HG02759 (cell line): ENCODE data around the gene GPATCH2.
"Not testable (repeated sequence)": the region's sequence is repeated elsewhere in the genome, so short reads cannot be mapped to it uniquely, and the experiment has no call there.

Source experiments
- ATAC-seq: cut with Tn5 transposase; IDR thresholded peaks from one replicate; pipeline ENCODE4 v1.9.1; 2021; ENCODE audit warnings: mild to moderate bottlenecking, moderate library complexity; ENCODE audit not compliant: unreplicated experiment

GPATCH2 gene

DNA sequence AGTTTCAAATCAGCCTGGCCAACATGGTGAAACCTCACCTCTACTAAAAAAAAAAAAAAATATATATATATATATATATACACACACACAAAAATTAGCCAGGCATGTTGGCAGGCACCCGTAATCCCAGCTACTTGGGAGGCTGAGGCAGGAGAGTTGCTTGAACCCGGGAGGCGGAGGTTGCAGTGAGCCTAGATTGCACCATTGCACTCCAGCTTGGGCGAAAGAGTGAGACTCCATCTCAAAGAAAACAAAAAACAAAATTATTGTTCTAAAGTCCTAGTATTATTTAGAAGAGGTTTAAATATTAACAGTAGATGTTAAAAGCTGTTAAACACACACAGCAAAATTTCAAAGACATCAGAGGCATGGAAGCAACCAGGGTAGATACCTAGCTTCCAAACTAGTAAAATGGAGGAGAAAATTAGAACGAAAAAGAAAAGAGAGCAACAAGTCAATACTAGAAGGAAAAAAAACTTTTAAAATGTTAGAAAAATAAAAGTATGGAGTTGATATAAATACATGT lies 46.5 kb downstream of the GPATCH2 start:
- ATAC-seq = not testable (repeated sequence)

DNA sequence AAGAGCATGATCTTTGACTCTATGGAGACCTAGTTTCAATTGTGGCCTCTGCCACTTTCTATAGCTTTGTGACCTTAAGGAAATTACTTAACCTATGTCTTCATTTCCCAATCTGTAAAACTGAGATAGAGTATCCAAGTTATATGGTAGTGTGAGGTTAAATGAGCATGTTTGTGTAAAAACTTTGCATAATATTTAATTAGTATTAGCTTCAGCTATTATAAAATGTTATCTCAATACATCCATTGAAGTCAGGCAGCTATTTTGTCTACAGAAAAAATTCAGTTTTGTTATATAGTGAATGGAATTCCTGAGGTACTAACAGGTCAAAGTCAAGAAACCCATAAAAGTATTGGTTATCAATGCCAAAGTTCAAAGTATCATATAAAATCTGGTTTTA lies 53.6 kb downstream of the GPATCH2 start:
- ATAC-seq = no peak

DNA sequence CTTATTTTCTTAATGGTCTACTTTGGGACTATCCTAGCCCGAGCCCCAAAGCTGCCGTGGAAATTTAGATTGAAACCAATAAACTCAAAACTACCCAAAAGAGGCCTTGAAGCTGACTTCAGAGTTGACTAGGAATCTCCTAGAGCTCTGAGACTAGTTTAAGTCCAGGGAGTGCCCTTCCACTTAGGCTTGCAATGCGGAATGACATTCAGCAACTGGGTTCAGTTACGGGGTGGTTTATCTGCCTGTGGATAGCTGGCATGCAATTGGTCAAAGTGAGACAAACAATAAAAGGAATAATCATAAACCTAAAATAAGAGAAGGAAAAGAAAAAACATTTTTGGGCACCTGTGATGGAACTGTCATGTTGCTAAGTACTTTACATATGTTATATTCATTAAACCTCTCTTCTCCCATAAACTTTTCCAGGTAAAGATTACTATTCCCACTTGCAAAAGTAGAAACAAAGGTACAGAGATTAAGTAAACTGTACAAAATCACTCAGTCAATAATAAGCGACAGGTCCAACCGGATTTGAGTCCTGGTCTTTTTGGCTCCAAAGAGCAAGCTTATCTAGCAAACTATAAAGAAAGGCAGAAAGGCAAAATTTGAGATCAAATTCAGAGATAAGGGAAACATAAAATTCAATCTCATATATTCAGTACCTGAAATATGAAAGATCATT lies 56.5 kb downstream of the GPATCH2 start:
- no peak for ATAC-seq

DNA sequence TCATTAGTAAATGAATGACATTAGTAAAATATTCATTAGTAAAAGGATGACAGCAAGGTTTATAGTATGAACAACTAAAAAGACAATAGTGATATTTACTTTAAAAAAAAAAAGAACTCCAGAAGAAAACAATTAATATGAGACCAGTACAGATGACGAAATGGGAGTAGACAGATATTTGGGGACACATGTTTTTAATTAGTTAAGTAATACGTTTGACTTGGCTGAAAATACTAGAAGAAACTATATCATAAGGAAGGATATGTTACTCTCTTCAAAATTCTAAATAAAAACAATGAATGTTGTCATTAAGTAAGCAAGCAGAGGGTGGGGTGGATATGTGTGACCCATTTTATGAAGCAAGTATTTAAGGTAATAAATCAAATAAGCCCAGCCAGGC lies 61.9 kb downstream of the GPATCH2 start:
- no peak for ATAC-seq

DNA sequence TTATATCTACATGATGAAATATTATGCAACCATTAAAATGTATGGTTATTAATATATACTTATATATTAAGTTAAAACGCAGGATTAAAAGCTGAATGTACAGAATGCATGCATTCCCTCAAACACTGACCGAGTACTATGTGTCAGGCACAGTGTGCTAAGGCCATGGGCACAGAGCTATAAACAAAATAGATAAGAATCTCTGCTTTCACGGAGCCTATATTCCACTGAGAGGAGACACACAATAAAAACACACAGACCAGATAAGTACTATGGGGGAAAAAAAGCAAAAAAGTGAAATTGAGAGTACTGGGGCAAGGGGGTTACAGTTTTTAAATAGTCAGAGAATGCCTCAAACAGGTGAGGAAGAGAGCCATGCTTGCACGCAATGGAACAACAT lies 62.7 kb downstream of the GPATCH2 start:
- ATAC-seq = no peak

DNA sequence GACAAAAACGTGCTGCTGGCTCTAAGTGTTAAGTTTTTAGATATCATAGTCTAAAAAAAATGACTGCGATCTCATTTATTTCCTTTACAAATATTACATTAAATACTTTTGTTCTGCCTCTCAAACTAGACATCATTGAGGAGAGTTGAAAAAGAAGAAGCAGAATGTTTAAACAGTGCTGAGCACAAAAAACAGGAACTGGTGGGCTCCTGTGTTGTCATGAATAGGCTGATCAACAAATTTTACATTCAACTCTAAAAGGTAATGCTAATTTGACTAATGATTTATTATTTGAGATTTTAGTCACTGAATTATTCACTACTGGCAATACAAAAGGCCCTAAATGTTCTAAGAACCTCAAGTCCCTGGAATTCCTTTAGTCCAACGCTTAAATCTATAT lies 66.1 kb downstream of the GPATCH2 start:
- ATAC-seq = no peak

DNA sequence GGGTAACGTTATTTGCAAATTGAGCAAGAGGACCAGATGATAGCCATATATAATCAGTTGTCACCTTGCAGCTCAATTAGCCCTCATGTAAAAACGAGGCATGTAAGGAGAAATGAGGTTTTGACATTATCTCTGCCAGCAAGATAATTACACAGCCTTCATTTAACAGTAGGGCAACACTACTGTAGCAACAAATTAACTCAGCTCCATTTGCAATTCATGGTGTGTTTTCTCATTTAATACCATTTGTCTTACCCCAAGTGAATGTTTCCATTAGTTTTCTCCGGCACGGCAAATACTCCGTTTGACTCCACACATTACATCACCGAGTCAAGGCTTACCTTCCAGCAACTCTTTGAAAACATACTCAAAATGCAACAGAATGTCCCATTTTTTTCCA lies 66.7 kb downstream of the GPATCH2 start:
- ATAC-seq = no peak

DNA sequence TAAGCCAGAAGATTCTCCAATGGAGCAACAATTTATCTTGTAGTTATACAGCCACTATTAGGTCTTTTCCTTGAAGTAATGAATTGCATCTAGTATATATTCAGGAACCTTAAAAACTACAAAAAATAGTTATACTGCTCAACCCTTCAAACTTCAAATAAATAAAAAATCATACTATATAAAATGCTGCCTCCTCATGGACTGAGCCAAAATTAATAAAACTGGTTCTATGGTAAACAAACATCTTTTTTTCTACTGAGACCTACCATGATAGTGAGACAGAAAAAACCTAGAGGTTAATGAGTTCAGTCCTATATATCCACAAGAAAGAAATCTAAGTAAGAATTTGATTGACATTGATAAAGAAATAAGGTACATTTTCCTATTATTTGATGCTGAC lies 67.7 kb downstream of the GPATCH2 start:
- ATAC-seq = no peak

DNA sequence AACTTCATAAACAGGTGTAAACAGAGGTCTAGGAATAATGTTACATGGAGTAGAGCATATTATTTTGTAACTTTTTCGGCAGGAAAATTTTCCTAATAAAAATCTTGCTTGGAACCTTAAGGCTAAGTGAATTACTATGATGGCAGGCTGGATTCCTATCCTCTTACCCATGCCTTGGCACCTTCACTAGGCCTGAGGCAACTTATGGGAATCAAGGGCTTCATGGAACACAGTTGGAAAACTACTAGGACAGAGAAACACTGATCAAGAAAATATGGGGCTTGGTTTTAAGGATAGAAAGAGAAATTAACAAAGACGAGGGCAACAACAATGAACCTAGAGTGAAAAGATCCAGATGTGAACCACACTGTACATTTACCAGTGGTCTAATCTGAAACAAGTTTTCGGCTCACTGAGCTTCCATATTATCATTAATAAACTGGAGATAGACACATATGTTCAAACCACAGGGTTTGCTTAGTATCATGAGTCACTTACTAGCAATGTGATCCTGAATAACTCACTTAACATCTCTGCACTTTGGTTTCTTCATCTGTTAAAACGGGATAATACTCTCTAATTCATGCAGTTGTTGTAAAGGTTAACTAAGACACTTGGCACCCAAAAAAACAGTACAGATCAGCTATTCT lies 68.5 kb downstream of the GPATCH2 start:
- ATAC-seq = no peak

DNA sequence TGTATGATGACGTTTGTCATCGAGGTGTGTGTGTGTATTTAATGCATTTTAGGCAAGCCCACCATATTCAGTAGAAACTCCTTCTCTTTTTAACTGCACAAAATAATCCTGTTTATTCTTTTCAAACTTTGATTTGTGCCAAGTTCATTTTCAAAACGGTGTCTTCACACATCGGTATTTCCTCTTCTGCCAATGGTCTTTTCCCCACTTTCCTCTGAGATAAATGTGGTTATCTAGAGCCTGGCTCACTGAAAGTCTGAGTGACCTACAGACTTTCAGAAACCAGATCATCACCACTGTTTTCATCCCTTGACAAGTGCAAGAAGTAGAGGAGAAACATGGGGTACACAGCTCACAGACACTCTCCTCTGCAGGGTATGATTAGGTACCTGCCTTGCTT lies 69.4 kb downstream of the GPATCH2 start:
- no peak for ATAC-seq

DNA sequence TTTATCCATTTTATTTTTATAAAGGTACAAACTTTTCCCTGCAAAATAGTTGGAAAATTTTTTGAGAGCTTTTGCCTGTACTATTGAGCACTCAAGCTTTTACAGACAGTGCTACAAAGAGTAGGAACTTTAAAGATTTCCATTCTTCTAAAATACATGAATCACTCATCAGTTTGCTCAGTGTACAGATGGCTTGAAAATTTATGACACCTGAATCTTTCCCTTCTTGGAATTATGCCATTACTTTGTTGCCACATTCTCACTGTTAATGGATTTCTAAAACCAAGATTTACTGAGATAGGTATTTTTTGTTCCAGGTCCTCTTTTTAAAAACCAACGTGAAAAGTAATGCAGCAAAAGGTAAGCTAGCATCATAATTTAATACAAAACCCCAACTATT lies 76.0 kb downstream of the GPATCH2 start:
- no peak for ATAC-seq

DNA sequence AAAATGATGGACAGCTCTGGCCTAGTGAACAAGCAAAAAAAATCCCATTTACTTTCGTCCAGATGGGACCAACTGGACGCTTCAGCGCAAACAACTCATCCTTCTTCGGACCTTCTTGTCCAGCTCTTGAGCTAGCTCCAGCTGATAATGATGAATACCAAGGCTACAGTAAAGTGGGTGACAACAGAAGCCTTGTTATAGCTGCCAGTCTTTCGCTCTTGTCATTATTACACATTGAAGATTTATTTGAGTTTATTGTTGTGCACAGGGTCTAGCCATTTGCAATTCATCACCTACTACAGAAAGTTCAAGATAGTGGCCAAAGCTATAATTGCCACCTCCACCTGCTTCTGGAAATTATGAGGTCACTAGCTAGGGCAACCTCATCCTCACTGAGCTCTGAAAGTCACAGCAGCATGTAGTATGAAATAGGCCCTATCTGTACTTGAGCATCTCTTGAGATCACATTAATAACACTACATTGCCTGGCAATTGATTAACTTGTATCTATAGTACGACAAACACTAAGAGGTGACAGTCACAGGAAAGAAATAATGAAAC lies 76.9 kb downstream of the GPATCH2 start:
- no peak for ATAC-seq

DNA sequence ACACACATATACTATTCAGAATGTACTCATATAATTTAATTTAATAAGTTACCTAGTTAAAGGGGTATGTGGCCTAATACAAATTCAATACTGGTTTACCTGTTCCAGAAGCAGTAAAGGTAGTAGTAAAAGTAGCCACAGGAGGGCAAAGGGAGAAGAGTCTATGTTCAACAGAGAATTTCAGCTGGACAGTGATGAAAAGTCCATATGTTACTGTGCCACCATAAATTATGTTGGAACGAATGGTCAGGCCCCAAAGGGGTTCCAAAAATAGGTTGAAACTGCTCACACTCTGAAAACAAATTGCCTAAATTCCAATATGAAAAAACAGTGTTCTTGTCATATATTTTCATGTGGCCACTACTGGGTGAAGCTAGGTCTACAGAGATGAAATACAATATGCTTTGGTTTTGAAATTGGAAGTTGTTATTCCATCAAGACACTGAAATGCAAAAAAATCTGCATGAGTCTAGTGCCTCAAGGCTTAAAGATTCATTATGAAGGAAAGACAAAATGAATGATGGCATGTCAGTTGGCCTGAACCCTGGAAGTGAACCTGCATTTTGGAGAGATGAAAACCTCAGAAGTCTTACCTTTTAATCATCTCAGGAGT lies 78.4 kb downstream of the GPATCH2 start:
- ATAC-seq = no peak

DNA sequence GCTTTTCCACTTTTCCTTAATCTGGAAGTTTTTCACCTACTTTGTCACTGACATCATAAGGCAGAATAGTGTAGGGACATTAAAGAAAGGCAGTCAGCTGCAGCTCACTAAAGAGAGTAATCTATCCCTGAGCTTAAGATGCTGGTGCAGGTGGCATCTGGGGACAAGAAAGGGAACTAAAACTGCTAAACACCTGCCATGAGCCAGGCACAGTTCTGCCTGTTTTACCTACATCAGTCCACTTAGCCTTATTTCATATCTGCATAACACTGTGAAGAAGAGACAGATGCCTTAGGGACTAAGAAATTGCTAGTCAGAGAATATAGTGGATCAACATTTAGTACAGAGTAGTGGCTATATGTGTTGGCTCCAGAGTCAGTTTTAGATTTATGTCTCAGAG lies 88.1 kb downstream of the GPATCH2 start:
- peak; percentile 95 for ATAC-seq

DNA sequence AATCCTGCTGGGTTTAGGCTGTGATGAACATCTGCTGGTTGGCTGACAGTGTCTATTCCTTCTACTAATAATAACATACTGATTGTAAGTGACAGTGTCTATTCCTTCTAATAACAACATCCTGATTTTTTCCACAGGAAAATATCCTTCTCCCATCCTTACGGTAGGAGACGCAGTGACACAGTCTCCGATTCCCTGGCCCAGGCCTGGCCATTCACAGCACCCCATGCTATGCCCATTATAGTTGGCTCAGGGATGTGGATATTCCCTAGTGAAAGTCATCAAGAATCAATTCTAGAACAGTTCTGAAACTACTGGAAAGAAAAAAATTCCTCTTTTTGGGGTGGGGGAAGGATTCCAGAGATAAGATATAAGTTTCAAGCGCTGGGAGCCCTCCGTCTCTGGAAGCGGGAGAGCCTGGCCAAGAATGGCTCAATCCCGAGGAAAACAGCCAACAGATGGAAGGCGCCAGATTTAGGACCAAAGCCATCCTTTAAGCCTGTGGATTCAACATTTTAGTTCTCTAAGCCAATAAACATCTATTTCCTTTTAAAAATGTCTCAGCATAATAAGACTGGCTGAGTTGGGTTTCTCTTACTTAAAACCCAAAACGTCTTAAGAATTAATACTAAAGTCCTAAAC lies 88.6 kb downstream of the GPATCH2 start:
- ATAC-seq = peak; percentile 8

DNA sequence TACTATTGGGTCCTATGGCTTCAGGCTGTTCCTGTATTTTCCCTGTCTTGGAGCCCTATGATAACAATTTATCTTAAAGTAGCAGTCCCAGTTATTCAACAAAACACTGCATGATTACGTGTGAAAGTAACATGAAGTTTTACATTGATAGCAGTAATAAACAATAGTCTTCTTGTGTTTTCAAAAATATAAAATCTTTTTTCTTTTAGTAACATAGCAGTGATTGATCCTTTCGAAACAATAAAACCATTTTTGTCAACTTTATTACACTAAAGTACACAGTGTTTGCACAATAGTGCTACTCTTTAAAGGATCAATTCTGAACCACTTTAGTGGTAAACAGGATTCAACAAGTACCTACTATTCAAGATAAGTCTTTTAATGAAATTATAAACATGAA lies 90.6 kb downstream of the GPATCH2 start:
- no peak for ATAC-seq

DNA sequence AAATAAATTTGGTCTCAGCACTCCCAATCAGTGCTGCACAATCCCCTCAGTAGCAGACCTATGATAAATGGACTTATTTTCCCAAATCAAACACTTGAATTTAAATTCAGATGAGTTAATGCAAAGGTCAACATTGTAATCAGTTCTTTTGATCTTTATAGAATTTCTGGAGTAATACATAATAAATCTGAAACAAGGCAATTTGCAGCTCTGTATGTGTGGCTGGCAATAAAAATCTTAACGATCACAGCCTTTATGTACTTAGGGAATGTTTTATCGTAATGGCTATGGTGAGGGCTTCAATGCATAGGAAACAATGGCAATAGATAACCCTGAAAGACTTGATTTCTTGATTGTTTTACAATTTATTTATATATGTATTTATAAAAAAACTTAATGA lies 91.4 kb downstream of the GPATCH2 start:
- no peak for ATAC-seq

DNA sequence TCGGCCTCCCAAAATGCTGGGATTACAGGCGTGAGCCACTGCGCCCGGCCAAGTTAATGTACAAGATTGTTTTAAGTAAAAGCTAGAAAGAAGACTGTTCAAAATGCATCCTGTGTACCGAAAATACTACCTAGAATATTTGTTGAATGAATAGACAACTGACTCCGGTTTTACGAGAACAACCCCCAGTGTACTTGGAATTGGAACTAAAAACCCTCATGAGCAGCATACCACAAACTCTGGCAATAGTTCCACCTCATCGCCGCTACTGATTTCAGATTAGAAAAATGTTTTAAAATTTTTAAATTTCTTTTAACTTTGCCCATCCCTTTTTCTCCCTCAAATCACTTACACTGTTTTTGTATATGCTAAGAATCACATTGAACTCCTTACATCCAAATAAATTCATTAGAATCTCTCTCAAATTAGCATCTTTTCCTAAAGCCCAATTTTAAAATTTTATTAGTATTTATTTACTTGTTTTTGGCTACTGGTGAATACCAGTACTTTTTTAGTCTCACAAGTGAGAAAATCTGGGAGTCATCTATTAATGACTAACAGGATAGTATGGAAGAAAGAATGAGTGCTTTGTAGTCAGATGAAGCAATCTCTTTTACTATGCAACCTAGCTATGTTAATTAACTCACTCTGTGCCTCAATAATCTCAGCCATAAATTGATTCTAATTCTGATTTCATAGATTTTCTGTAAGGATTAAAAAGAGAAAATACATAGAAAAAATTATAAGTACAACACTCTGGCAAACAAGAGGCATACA lies 95.1 kb downstream of the GPATCH2 start:
- ATAC-seq = no peak

DNA sequence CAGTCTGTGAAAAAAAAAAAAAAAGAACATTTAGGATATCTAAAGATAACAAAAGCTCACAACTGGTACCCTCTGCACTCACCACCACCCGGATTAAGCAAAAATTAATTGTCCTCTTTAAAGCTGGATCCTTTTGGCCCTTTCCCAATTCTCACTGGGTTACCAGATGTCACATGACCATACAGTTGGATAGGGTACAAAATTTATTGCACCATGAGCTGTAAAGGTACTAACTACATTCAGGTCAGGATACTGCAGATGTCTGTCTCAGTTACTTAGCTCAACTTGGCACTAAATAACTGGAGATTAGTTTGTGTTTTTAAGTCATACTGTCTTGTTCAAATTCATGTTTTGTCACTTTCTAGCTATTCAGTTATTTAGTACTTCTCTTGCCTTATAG lies 96.3 kb downstream of the GPATCH2 start:
- ATAC-seq = no peak

DNA sequence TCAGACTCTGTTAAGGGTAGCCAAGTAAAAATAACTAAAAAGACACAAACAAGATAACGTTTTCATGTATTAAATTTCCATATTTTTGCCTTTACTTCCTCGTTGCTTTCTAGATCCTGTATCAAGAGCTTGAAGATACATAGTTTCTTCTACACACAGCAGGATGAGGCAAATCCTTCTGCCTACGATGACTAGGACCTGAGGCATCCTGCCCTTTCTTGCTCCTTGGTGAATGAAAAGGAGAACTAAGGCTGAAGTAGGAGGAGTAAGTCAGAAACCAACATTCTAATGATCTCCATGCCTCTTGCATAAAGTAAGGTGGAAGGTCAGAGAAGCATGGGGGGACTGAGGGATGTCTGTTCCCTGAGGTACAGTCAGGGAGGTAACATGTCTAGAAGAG lies 102.6 kb downstream of the GPATCH2 start:
- ATAC-seq = no peak

DNA sequence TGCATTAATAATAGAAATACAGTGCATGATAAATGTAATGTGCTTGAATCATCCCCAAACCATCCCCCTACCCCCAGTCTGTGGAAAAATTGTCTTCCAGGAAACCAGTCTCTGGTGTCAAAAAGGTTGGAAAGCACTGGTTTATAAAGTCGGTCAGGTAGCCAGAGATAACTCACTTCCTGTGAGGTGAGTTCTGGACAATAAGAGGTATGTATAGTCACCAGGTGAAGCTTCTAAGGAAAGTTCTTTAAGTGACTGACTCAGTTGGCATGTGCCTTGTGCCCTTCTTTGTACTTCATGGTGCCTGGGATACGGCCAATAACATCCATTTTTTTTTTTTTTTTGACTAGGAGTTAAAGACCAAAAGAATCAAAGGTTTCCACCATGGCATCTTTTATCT lies 103.7 kb downstream of the GPATCH2 start:
- ATAC-seq = no peak
